ENCODE data around the gene PRELID3B. TPM values are rescaled to one million over a fixed set of nuclear protein-coding genes. Genes with fewer than 3 reads are reported as not detected.

PRELID3B gene
- 19.5 and 22.3 TPM in 2 replicates for total RNA-seq

GRCh38 chr20:59042151-59042795, at the start of gene PRELID3B:
Gene PRELID3B (minus strand): TSS chr20:59042786. CDS start chr20:59042730, 56 bp downstream.

DNA sequence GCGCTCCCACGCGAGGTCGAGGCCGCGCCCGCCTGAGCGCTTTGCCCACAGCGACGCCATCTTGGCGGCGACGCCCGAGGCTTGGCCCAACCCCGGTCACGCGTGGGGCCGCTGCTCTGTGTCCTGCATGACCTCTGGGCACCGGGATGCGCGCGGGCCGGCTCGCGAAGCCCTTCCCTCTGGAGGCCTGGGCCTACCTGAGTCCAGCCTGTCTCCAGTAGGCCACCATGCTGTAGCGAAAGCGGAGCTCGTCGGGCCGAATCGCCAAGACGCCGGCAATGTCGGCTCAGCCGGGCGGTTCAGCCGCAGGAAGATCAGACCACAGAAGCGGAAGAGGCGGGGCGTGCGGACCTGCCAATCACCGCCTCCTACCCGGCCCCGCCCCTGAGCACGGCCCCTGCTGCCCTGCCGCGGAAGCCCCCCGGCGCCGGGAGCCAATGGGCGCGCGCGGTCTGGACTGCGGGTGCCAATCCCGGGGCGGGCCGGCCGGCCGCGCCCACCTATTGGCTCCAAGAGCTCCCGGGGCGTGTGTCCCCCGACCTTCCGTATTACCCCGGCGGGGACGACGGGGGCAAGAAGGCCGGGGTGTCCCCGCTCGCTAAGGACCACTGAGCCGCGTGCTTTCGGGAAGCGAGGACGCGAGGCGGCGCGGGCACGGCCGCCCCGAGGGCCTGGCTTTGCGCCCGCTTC, 10.4 kb downstream of the PRELID3B start, which contains the start of gene ATP5F1E:
TSS of gene ATP5F1E (minus strand) at position 313 of the 690 bp plus-strand sequence. CDS start at position 229, 84 bp downstream.

GRCh38 chr20:59019217-59019616, 23.4 kb downstream of the PRELID3B start, which contains the start of gene TUBB1:
Gene TUBB1 (plus strand): TSS chr20:59019429. CDS start chr20:59019523, 94 bp downstream.

DNA sequence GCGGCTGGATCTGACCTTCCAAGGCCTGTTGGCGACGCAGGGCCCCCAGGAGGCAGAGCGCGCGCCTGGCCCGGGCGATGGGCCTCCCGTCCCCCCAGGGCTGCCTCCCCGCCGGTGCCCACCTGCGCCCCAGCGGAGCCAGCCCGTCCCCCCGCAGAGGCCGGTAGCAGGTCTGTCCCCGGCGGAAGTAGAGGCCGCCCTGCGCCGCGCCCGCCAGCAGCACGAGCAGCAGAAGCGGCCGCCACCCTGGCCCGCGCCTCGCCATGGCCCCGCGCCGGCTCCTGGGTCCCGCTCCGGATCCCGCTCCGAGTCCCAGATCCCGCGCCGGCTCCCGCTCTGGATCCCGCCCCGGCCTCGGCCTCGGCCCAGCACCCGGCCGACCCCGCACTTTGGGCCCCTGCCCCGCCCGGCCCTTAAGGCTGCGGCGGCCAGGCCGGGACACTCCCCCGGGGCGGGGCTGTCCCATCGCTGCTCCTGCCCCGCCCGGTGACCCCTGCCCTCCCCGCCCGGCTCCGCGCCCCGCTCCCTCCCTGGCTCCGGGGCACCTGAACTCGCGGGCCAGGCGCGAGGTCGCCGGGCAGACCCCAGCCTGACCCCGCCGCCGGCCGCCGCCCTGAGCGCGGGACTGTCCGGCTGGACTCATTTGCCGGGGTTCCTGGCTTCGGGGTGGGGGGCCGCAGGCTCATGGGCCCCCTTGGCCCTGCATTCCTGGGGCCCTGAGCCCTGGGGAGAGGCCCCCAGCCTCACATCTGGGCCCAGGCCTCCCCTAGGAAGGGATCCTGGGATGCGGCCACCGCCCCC, 35.5 kb downstream of the PRELID3B start, which contains the start of gene CTSZ:
TSS of gene CTSZ (minus strand) at position 391 of the 801 bp plus-strand sequence. CDS start at position 265, 126 bp downstream.

Other genes starting within 250 kb of the PRELID3B start
- gene GNAS-AS1, start 191.9 kb downstream of the PRELID3B start, total RNA-seq, result 0.49 and 0.75 TPM in 2 replicates
- gene GNAS, start 190.1 kb downstream of the PRELID3B start, total RNA-seq, result 647 and 679 TPM in 2 replicates
- gene NELFCD, start 61.5 kb downstream of the PRELID3B start, total RNA-seq, result 27.8 and 31.4 TPM in 2 replicates
- gene CTSZ, start 35.5 kb downstream of the PRELID3B start, total RNA-seq, result 113 and 136 TPM in 2 replicates
- gene TUBB1, start 23.4 kb downstream of the PRELID3B start, total RNA-seq, result not detected in 2 replicates
- 18.9 TPM in 2 replicates for gene ATP5F1E, start 10.5 kb downstream of the PRELID3B start, total RNA-seq
- not detected in 2 replicates for gene ZNF831, start 121.0 kb upstream of the PRELID3B start, total RNA-seq

Measured in cardiac ventricle fibroblast (primary cell).